RWPE2 (cell line): ENCODE results near the gene ARGLU1.

Source experiments
- ATAC-seq: fragments of 200-7000 bp; cut with Tn5 transposase; 3 replicates; pipeline ENCODE4 v1.9.1; 2021; ENCODE audit warnings: low read depth
- DNase-seq: peaks from one replicate; pipeline ENCODE4 v3.0.0-alpha.2; 2020; ENCODE audit warnings: low spot score
- H3K27ac ChIP-seq: fragments of 450-650 bp; 2 replicates; pipeline ENCODE4 v1.5.1; 2017; ENCODE audit warnings: mild to moderate bottlenecking; ENCODE audit not compliant: poor library complexity, severe bottlenecking
- H3K27me3 ChIP-seq: fragments of 250-450 bp; sonication (Bioruptor Pico); 2 replicates; pipeline ENCODE4 v1.5.1; 2021; ENCODE audit warnings: mild to moderate bottlenecking, moderate library complexity; ENCODE audit not compliant: insufficient read depth, poor library complexity, severe bottlenecking
- H3K36me3 ChIP-seq: fragments of 250-450 bp; sonication (Bioruptor Pico); 2 replicates; pipeline ENCODE4 v1.5.1; 2020; ENCODE audit warnings: low read depth, mild to moderate bottlenecking, moderate library complexity
- H3K4me1 ChIP-seq: fragments of 250-450 bp; sonication (Bioruptor Pico); 2 replicates; pipeline ENCODE4 v1.5.1; 2021; ENCODE audit warnings: mild to moderate bottlenecking, moderate library complexity; ENCODE audit not compliant: insufficient read depth, poor library complexity, severe bottlenecking
- H3K4me3 ChIP-seq: fragments of 250-450 bp; sonication (Bioruptor Pico); 2 replicates; pipeline ENCODE4 v1.5.1; 2021; ENCODE audit warnings: mild to moderate bottlenecking, moderate library complexity; ENCODE audit not compliant: severe bottlenecking
- H3K9me3 ChIP-seq: fragments of 250-450 bp; sonication (Bioruptor Pico); 2 replicates; pipeline ENCODE4 v1.5.1; 2021; ENCODE audit warnings: mild to moderate bottlenecking, moderate library complexity; ENCODE audit not compliant: severe bottlenecking
- CTCF ChIP-seq: fragments of 450-650 bp; IDR thresholded peaks from one replicate; pipeline ENCODE4 v1.5.1; 2017; ENCODE audit warnings: mild to moderate bottlenecking, moderate library complexity; ENCODE audit not compliant: poor library complexity, severe bottlenecking

Gene ARGLU1

DNA sequence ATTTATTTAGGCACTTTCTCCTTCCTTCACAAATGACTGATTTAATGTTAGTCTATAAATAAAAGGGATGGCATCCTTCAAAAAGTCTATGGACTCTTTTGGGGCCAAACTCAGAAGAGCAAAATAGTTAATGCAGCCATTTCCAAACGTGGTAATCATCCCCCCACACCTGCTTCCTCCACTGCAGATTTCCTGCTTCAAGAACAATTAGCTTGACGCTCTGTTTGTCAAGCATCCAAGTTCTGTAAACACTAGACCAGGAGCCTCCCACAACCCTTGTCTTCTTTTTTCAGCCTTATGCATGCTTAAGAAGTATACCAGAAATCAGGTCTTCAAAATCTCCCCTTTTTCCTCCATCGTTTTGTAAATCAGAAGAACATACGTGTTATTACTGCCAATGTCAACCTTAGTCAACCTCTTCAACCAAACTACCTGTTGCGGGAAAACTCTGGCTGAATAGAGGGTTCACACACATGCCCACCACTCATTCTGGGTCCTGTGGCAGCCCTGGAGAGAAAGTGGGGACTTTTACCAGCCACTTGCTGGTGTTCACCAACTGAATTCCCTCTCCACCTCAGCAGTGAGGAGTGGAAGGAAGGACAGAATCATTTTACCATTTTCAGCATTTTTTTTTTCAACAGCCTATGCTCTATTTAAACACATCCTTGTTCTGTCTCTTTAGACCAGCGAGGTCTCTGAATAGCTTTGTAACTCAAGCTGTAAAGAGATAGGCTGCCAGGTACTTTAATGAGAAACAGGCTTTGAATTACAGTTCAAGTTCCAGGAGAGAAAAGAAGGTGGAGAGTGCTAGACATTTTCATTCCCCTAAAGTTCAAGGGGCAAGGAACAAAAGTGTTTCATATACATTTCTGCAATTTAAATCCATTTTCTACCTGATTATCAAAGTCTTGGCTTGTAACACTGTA, 71.6 kb downstream of the ARGLU1 start:
- no peak for TF ChIP-seq CTCF
- no peak for DNase-seq
- peaks cover 8% of the 10 kb centered on the region for H3K4me1 ChIP-seq
- no peaks in the 10 kb centered on the region for H3K27me3 ChIP-seq
- H3K36me3 ChIP-seq: peaks cover 98% of the 10 kb centered on the region
- ATAC-seq: no peak
- H3K27ac ChIP-seq: no peak overlapping the region
- no peak overlapping the region for H3K4me3 ChIP-seq
- H3K9me3 ChIP-seq: no peaks in the 10 kb centered on the region

DNA sequence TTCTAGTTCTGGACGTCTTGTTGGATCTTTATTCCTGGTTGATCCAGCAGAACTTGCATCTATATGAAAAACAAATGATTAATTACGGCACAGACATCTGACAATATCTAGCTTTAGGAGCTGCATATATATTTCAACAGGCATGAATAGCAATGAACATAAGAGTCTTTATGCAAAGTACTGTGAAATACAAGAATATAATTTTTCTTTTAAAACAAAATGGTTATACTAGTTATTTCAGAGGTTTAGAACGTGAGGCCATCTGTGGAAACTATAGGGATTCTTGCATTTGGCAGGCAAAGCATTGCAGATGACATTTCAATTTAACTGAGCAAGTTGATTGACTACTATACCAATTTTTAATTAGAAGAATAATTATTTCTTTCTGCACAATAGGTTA, 73.0 kb downstream of the ARGLU1 start:
- Histone ChIP-seq H3K27ac (no peak overlapping the region), H3K4me1 (no peaks in the 10 kb centered on the region), H3K4me3 (no peak overlapping the region), H3K9me3 (no peaks in the 10 kb centered on the region), H3K36me3 (peaks cover 98% of the 10 kb centered on the region), H3K27me3 (no peaks in the 10 kb centered on the region)
- DNase-seq: no peak
- no peak for TF ChIP-seq CTCF
- ATAC-seq: no peak

GRCh38 chr13:106494506-106494905, 73.4 kb downstream of the ARGLU1 start:
- no peak for ATAC-seq
- H3K9me3 ChIP-seq: no peaks in the 10 kb centered on the region
- no peaks in the 10 kb centered on the region for H3K4me1 ChIP-seq
- H3K4me3 ChIP-seq: no peak overlapping the region
- no peak overlapping the region for H3K27ac ChIP-seq
- no peaks in the 10 kb centered on the region for H3K27me3 ChIP-seq
- no peak for TF ChIP-seq CTCF
- DNase-seq: no peak
- H3K36me3 ChIP-seq: peaks cover 98% of the 10 kb centered on the region

GRCh38 chr13:106493533-106494220, 74.3 kb downstream of the ARGLU1 start:
- no peak overlapping the region for H3K27ac ChIP-seq
- TF ChIP-seq CTCF: no peak
- no peaks in the 10 kb centered on the region for H3K27me3 ChIP-seq
- ATAC-seq: no peak
- H3K4me3 ChIP-seq: no peak overlapping the region
- no peak for DNase-seq
- no peaks in the 10 kb centered on the region for H3K4me1 ChIP-seq
- no peaks in the 10 kb centered on the region for H3K9me3 ChIP-seq
- H3K36me3 ChIP-seq: peaks cover 91% of the 10 kb centered on the region
